H9 (cell line): Measurements from ENCODE around the gene CLK2. TPM values are rescaled to one million over a fixed set of nuclear protein-coding genes. Genes with fewer than 3 reads are reported as not detected.

Experiments
- DNase-seq: peaks from one replicate; pipeline ENCODE4 v3.0.0-alpha.2; 2017
- H2AFZ ChIP-seq: one replicate; pipeline ENCODE4 v1.6.1; 2013; ENCODE audit warnings: mild to moderate bottlenecking, low read length, control low read depth, moderate library complexity
- H2AK5ac ChIP-seq: 2 replicates; pipeline ENCODE4 v1.6.1; 2013; ENCODE audit warnings: low read length, control low read depth, mixed read lengths; ENCODE audit not compliant: insufficient read length
- H2BK120ac ChIP-seq: one replicate; pipeline ENCODE4 v1.6.1; 2013; ENCODE audit warnings: low read depth, mild to moderate bottlenecking, low read length, control low read depth, inconsistent platforms; ENCODE audit not compliant: poor library complexity, severe bottlenecking
- H2BK12ac ChIP-seq: 2 replicates; pipeline ENCODE4 v1.6.1; 2013; ENCODE audit warnings: low read length, control low read depth, mixed read lengths, low read depth; ENCODE audit not compliant: insufficient read length
- H2BK15ac ChIP-seq: 2 replicates; pipeline ENCODE4 v1.6.1; 2013; ENCODE audit warnings: low read depth, low read length, control low read depth
- H2BK20ac ChIP-seq: one replicate; pipeline ENCODE4 v1.6.1; 2013; ENCODE audit warnings: low read depth, mild to moderate bottlenecking, low read length, control low read depth, inconsistent platforms; ENCODE audit not compliant: poor library complexity, severe bottlenecking
- H2BK5ac ChIP-seq: 2 replicates; pipeline ENCODE4 v1.6.1; 2013; ENCODE audit warnings: low read length, control low read depth, mixed read lengths; ENCODE audit not compliant: insufficient read length
- H3K14ac ChIP-seq: 2 replicates; pipeline ENCODE4 v1.6.1; 2013; ENCODE audit warnings: low read length, control low read depth; ENCODE audit not compliant: insufficient read depth
- H3K18ac ChIP-seq: 2 replicates; pipeline ENCODE4 v1.6.1; 2013; ENCODE audit warnings: low read depth, mild to moderate bottlenecking, mixed read lengths, low read length, control low read depth; ENCODE audit not compliant: insufficient read length
- H3K23ac ChIP-seq: 2 replicates; pipeline ENCODE4 v1.6.1; 2013; ENCODE audit warnings: low read length, control low read depth, mixed read lengths, low read depth; ENCODE audit not compliant: insufficient read length
- H3K23me2 ChIP-seq: 2 replicates; pipeline ENCODE4 v1.6.1; 2013; ENCODE audit warnings: low read depth, mild to moderate bottlenecking, mixed read lengths, low read length, control low read depth; ENCODE audit not compliant: insufficient read length, poor library complexity, severe bottlenecking
- H3K27ac ChIP-seq: 2 replicates; pipeline ENCODE4 v1.5.1; 2013; ENCODE audit warnings: low read length, control low read depth, mixed read lengths, low read depth; ENCODE audit not compliant: insufficient read length
- H3K27me3 ChIP-seq: 2 replicates; pipeline ENCODE4 v1.6.1; 2013; ENCODE audit warnings: low read length, control low read depth, inconsistent platforms; ENCODE audit not compliant: insufficient read depth
- H3K4ac ChIP-seq: 2 replicates; pipeline ENCODE4 v1.6.1; 2013; ENCODE audit warnings: low read depth, mild to moderate bottlenecking, control low read depth, inconsistent platforms, low read length, moderate library complexity
- H3K4me1 ChIP-seq: 2 replicates; pipeline ENCODE4 v1.6.1; 2013; ENCODE audit warnings: low read length, control low read depth, inconsistent platforms; ENCODE audit not compliant: insufficient read depth
- H3K4me2 ChIP-seq: 2 replicates; pipeline ENCODE4 v1.6.1; 2013; ENCODE audit warnings: low read length, control low read depth, mixed read lengths; ENCODE audit not compliant: insufficient read length, insufficient read depth
- H3K56ac ChIP-seq: 2 replicates; pipeline ENCODE4 v1.6.1; 2013; ENCODE audit warnings: low read depth, mild to moderate bottlenecking, mixed read lengths, low read length, control low read depth; ENCODE audit not compliant: insufficient read length
- H3K79me1 ChIP-seq: 2 replicates; pipeline ENCODE4 v1.6.1; 2013; ENCODE audit warnings: low read depth, mild to moderate bottlenecking, moderate library complexity, low read length, control low read depth, inconsistent platforms; ENCODE audit not compliant: insufficient read depth, poor library complexity, severe bottlenecking
- H3K79me2 ChIP-seq: 2 replicates; pipeline ENCODE4 v1.6.1; 2013; ENCODE audit warnings: low read length, control low read depth, inconsistent platforms; ENCODE audit not compliant: insufficient read depth
- H3K9ac ChIP-seq: 2 replicates; pipeline ENCODE4 v1.6.1; 2013; ENCODE audit warnings: low read length, control low read depth, mixed read lengths; ENCODE audit not compliant: insufficient read length; ENCODE audit errors: extremely low read depth
- H3K9me3 ChIP-seq: one replicate; pipeline ENCODE4 v1.6.1; 2013; ENCODE audit warnings: low read depth, low read length, inconsistent platforms; ENCODE audit not compliant: control insufficient read depth
- H3T11ph ChIP-seq: one replicate; pipeline ENCODE4 v1.6.1; 2013; ENCODE audit warnings: mild to moderate bottlenecking, low read length, control low read depth, inconsistent platforms
- H4K20me1 ChIP-seq: one replicate; pipeline ENCODE4 v1.6.1; 2013; ENCODE audit not compliant: control insufficient read depth, insufficient read length, insufficient read depth
- H4K5ac ChIP-seq: 2 replicates; pipeline ENCODE4 v1.6.1; 2013; ENCODE audit warnings: low read depth, mild to moderate bottlenecking, mixed read lengths, low read length, control low read depth; ENCODE audit not compliant: insufficient read length
- H4K8ac ChIP-seq: replicated peaks from 2 replicates; pipeline ENCODE4 v1.6.1; 2013; ENCODE audit warnings: low read length, control low read depth, mixed read lengths, low read depth; ENCODE audit not compliant: insufficient read length
- H4K91ac ChIP-seq: 2 replicates; pipeline ENCODE4 v1.6.1; 2013; ENCODE audit warnings: low read depth, mild to moderate bottlenecking, moderate library complexity, mixed read lengths, low read length, control low read depth; ENCODE audit not compliant: insufficient read length
- H3K27ac Mint-ChIP-seq, 3 experiments: 2 replicates in 2 of 3; 3 replicates in 1 of 3; pipeline ENCODE4 v1.8.0; 2020 to 2021; ENCODE audit warnings: mixed read lengths in 3 of 3, mild to moderate bottlenecking in 1 of 3, moderate library complexity in 1 of 3
- H3K27me3 Mint-ChIP-seq: 2 replicates; pipeline ENCODE4 v1.8.0; 2021; ENCODE audit warnings: low read depth, mild to moderate bottlenecking, moderate library complexity, mixed read lengths
- H3K36me3 Mint-ChIP-seq, 3 experiments: 2 replicates in 2 of 3; 3 replicates in 1 of 3; pipeline ENCODE4 v1.8.0; 2020 to 2021; ENCODE audit warnings: low read depth in 3 of 3, mixed read lengths in 3 of 3; ENCODE audit not compliant: insufficient read depth in 1 of 3
- H3K4me1 Mint-ChIP-seq, 2 experiments: 2 replicates each; pipeline ENCODE4 v1.8.0; 2020; ENCODE audit warnings: mixed read lengths in 2 of 2
- H3K4me3 Mint-ChIP-seq, 2 experiments: 2 replicates in 1 of 2; 3 replicates in 1 of 2; pipeline ENCODE4 v1.8.0; 2020 to 2021; ENCODE audit warnings: mild to moderate bottlenecking in 2 of 2, mixed read lengths in 2 of 2, moderate library complexity in 1 of 2
- H3K9me3 Mint-ChIP-seq, 2 experiments: 2 replicates in 1 of 2; 3 replicates in 1 of 2; pipeline ENCODE4 v1.8.0; 2020; ENCODE audit warnings: mild to moderate bottlenecking in 2 of 2, mixed read lengths in 2 of 2, moderate library complexity in 1 of 2
- WGBS: extraction: QIAGEN DNeasy Blood & Tissue Kit; methylation state at CpG from one replicate; pipeline ENCODE4 v1.1.7; 2013; ENCODE audit warnings: missing lambda C conversion rate, low lambda C conversion rate, mixed read lengths; ENCODE audit not compliant: insufficient read length; ENCODE audit errors: extremely low coverage; 5-methylcytosine and 5-hydroxymethylcytosine counted together
- total RNA-seq: library from RNA; stranded (reverse); gene quantifications from 2 replicates; pipeline ENCODE4 v1.2.1, GENCODE V29; 2021
- TF ChIP-seq, protein P1 (sequence below): fragments of 200-600 bp; sonication (generic); conservative IDR thresholded peaks from 3 replicates; pipeline ENCODE4 v1.8.0; 2021; ENCODE audit warnings: antibody characterized with exemption, mild to moderate bottlenecking

The CLK2 gene
- total RNA-seq, 1 experiment from 2014 or later, result 77.5 TPM

DNA sequence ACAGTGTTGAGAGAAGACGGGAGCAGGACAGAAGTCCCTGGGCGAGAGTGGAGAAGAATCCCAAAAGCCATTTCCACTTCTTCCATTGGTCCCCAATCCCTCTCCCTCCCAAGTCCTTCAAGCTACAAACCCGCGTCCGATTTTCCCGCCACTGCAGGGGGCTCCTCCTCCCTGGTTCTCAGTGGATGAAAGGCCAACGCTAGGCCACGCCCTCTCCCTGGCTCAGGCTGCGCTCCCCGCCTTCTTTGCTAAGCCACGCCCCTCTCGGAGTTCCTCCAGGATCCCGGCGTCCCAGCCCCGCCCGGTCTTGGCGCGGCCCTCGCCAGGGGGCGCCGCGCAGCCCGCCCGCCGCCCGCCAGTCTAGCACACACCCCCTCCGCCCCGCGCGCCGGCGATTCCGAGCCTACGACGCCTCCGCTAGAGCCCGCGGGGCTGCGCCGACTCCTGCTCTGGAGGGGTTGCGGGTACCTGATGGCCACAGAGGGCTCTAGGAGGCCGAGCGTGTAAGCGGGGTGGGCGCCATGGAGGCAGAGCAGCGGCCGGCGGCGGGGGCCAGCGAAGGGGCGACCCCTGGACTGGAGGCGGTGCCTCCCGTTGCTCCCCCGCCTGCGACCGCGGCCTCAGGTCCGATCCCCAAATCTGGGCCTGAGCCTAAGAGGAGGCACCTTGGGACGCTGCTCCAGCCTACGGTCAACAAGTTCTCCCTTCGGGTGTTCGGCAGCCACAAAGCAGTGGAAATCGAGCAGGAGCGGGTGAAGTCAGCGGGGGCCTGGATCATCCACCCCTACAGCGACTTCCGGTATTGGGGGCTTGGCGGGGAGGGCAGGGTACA, 4.0 kb upstream of the CLK2 start, which contains the start of gene HCN3:
Gene HCN3, plus strand, starts transcription at position 394 of the 832 bp plus-strand sequence. Its CDS starts 128 bp downstream, at position 522.
- Histone ChIP-seq H3T11ph (no peak within 1 kb of the TSS), H4K20me1 (no peaks in the 10 kb centered on the region), H2AK5ac (no peak within 1 kb of the TSS), H2BK12ac (no peak within 1 kb of the TSS), H2BK120ac (no peak within 1 kb of the TSS), H2BK20ac (no peak within 1 kb of the TSS), H4K91ac (no peak within 1 kb of the TSS), H3K27ac (no peak within 1 kb of the TSS), H3K56ac (no peak within 1 kb of the TSS), H3K23me2 (peaks cover 17% of the 10 kb centered on the region), H2BK5ac (no peak within 1 kb of the TSS), H3K9ac (peak within 1 kb of the TSS; percentile 43), H4K8ac (no peak within 1 kb of the TSS), H3K4ac (no peak within 1 kb of the TSS), H3K27me3 (no peaks in the 10 kb centered on the region), H4K5ac (no peak within 1 kb of the TSS), H2AFZ (no peak within 1 kb of the TSS), H3K14ac (no peak within 1 kb of the TSS; the same call in 1 of the 2 replicates), H3K18ac (peak within 1 kb of the TSS; percentile 38), H3K4me1 (peaks cover 9% of the 10 kb centered on the region), H3K23ac (no peak within 1 kb of the TSS), H3K4me2 (peak within 1 kb of the TSS; percentile 94), H3K79me1 (peaks cover 4% of the 10 kb centered on the region), H3K9me3 (no peaks in the 10 kb centered on the region), H2BK15ac (no peak within 1 kb of the TSS; the same call in 1 of the 2 replicates), H3K79me2 (peaks cover 6% of the 10 kb centered on the region)
- H3K9me3 Mint-ChIP-seq, result 0 out of 5 replicates have a peak, but pooled peaks cover 0 to 3% of the 10 kb centered on the region in 2 experiments
- TF ChIP-seq, protein P1, sequence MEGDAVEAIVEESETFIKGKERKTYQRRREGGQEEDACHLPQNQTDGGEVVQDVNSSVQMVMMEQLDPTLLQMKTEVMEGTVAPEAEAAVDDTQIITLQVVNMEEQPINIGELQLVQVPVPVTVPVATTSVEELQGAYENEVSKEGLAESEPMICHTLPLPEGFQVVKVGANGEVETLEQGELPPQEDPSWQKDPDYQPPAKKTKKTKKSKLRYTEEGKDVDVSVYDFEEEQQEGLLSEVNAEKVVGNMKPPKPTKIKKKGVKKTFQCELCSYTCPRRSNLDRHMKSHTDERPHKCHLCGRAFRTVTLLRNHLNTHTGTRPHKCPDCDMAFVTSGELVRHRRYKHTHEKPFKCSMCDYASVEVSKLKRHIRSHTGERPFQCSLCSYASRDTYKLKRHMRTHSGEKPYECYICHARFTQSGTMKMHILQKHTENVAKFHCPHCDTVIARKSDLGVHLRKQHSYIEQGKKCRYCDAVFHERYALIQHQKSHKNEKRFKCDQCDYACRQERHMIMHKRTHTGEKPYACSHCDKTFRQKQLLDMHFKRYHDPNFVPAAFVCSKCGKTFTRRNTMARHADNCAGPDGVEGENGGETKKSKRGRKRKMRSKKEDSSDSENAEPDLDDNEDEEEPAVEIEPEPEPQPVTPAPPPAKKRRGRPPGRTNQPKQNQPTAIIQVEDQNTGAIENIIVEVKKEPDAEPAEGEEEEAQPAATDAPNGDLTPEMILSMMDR, result peak; percentile 66
- peak; percentile 99 for DNase-seq
- peaks cover 6 to 14% (median 7%) of the 10 kb centered on the region in 3 experiments; a peak in 5 of 7 replicates for H3K36me3 Mint-ChIP-seq
- H3K4me3 Mint-ChIP-seq, result peak within 1 kb of the TSS; percentile 67 to 83
- no peak within 1 kb of the TSS for H3K27ac Mint-ChIP-seq
- H3K4me1 Mint-ChIP-seq, result peaks cover 27 to 34% of the 10 kb centered on the region in 2 experiments
- no CpG with 5 or more reads among the region's 68 CpGs for WGBS
- peaks cover 4% of the 10 kb centered on the region; the same call in 1 of the 2 replicates for H3K27me3 Mint-ChIP-seq
